ENCODE data around the gene CAND2.
A peak's percentile ranks its signal among the peaks of the same experiment; 100 is the strongest.

Gene CAND2

GRCh38 chr3:12807601-12808359 is 11.3 kb downstream of the CAND2 start:
- no peak for DNase-seq (ENCODE audit: low read depth)

GRCh38 chr3:12808587-12808986 is 12.1 kb downstream of the CAND2 start:
- DNase-seq (ENCODE audit: low read depth): no peak

GRCh38 chr3:12809001-12809400 is 12.5 kb downstream of the CAND2 start:
- no peak for DNase-seq (ENCODE audit: low read depth)

GRCh38 chr3:12809435-12809834 is 13.0 kb downstream of the CAND2 start:
- DNase-seq (ENCODE audit: low read depth): no peak

GRCh38 chr3:12810013-12810780 is 13.7 kb downstream of the CAND2 start:
- peak; percentile 89 for DNase-seq (ENCODE audit: low read depth)

- DNase-seq (ENCODE audit: low read depth): no peak
Observed at GRCh38 chr3:12810961-12811360, 14.5 kb downstream of the CAND2 start.

- DNase-seq (ENCODE audit: low read depth): no peak
Observed at GRCh38 chr3:12812812-12813211, 16.3 kb downstream of the CAND2 start.

- no peak for DNase-seq (ENCODE audit: low read depth)
Observed at GRCh38 chr3:12813967-12814366, 17.5 kb downstream of the CAND2 start.

- no peak for DNase-seq (ENCODE audit: low read depth)
Observed at GRCh38 chr3:12815078-12815477, 18.6 kb downstream of the CAND2 start.

- DNase-seq (ENCODE audit: low read depth): no peak
Observed at GRCh38 chr3:12815719-12816118, 19.2 kb downstream of the CAND2 start.

GRCh38 chr3:12816521-12817342 is 20.3 kb downstream of the CAND2 start:
- DNase-seq (ENCODE audit: low read depth): no peak

GRCh38 chr3:12817343-12817710 is 20.8 kb downstream of the CAND2 start:
- DNase-seq (ENCODE audit: low read depth): no peak

- no peak for DNase-seq (ENCODE audit: low read depth)
Observed at GRCh38 chr3:12818273-12818672, 21.8 kb downstream of the CAND2 start.

- DNase-seq (ENCODE audit: low read depth): no peak
Observed at GRCh38 chr3:12818773-12819172, 22.3 kb downstream of the CAND2 start.

GRCh38 chr3:12822725-12823373 is 26.4 kb downstream of the CAND2 start:
- DNase-seq (ENCODE audit: low read depth): no peak

- no peak for DNase-seq (ENCODE audit: low read depth)
Observed at GRCh38 chr3:12824299-12824698, 27.8 kb downstream of the CAND2 start.

GRCh38 chr3:12825156-12825555 is 28.7 kb downstream of the CAND2 start:
- no peak for DNase-seq (ENCODE audit: low read depth)

- no peak for DNase-seq (ENCODE audit: low read depth)
Observed at GRCh38 chr3:12828751-12829150, 32.3 kb downstream of the CAND2 start.

- no peak for DNase-seq (ENCODE audit: low read depth)
Observed at GRCh38 chr3:12829404-12829803, 32.9 kb downstream of the CAND2 start.

GRCh38 chr3:12829886-12830784 is 33.7 kb downstream of the CAND2 start:
- no peak for DNase-seq (ENCODE audit: low read depth)

GRCh38 chr3:12830785-12831156 is 34.3 kb downstream of the CAND2 start:
- DNase-seq (ENCODE audit: low read depth): no peak
